ENCODE measurements around the gene TEX22.

DNA sequence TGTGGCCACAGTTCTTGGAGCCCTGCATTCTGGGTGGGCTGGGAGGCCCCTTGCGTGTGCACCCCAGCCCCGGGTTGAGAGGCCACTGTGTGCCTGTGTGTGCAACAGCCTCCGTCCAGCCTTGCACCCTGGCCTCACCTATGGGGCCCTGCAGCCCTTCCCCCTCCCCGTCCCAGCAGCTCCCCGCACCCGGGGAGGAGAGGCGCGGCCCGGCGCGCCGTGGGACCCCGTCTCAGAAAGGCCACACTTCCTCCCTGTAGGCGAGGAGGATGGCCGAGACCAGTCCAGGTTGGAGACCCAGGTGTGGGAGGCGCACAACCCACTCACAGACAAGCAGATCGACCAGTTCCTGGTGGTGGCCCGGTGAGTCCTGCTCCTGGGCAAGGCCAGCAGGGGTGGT is 59.7 kb downstream of the TEX22 start:
- TF ChIP-seq NFRKB (IDR thresholded peaks at IDR 0.05) (no peak), BHLHE40 (IDR thresholded peaks at IDR 0.05; ENCODE audit: borderline replicate concordance) (no peak), TARDBP (IDR thresholded peaks at IDR 0.05) (no peak), SP1 (IDR thresholded peaks at IDR 0.05) (no peak), ELF4 (IDR thresholded peaks at IDR 0.05) (no peak), HDGF (IDR thresholded peaks at IDR 0.05; ENCODE audit: borderline replicate concordance) (no peak), CTBP1 (IDR thresholded peaks at IDR 0.05; ENCODE audit: borderline replicate concordance) (no peak), FOXK2 (IDR thresholded peaks at IDR 0.05) (no peak), FOXM1 (IDR thresholded peaks at IDR 0.05; ENCODE audit: borderline replicate concordance) (no peak), ARNT (IDR thresholded peaks at IDR 0.05) (no peak)
